Stimulated activated naive CD8-positive, alpha-beta T cell treated with anti-CD3 and anti-CD28 coated beads, Interleukin-15, Interleukin-2, amounts not matched to agents 100 ng/mL and 50 ng/mL, for 24 hours (primary cell): ENCODE measurements around the gene GSK3A.

ENCODE experiments used
- H3K27ac Mint-ChIP-seq: one replicate; pipeline ENCODE4 v1.8.0; 2021; ENCODE audit warnings: mild to moderate bottlenecking, mixed read lengths
- H3K27me3 Mint-ChIP-seq: one replicate; pipeline ENCODE4 v1.8.0; 2021; ENCODE audit warnings: mixed read lengths
- H3K36me3 Mint-ChIP-seq: one replicate; pipeline ENCODE4 v1.8.0; 2021; ENCODE audit warnings: low read depth, mixed read lengths
- H3K4me1 Mint-ChIP-seq: one replicate; pipeline ENCODE4 v1.8.0; 2021; ENCODE audit warnings: low read depth, mixed read lengths
- H3K4me3 Mint-ChIP-seq: one replicate; pipeline ENCODE4 v1.8.0; 2021; ENCODE audit warnings: mild to moderate bottlenecking, mixed read lengths
- H3K9me3 Mint-ChIP-seq: one replicate; pipeline ENCODE4 v1.8.0; 2021; ENCODE audit warnings: mixed read lengths

The GSK3A gene

GRCh38 chr19:42242512-42243409 is at the start of gene GSK3A:
Gene GSK3A (minus strand): TSS chr19:42242602. CDS start chr19:42242465, 137 bp downstream.
- Mint-ChIP-seq H3K9me3 (no peaks in the 10 kb centered on the region), H3K36me3 (peaks cover 22% of the 10 kb centered on the region), H3K4me1 (peaks cover 57% of the 10 kb centered on the region), H3K27ac (peak within 1 kb of the TSS; percentile 98), H3K27me3 (no peaks in the 10 kb centered on the region), H3K4me3 (peak within 1 kb of the TSS; percentile 91)

GRCh38 chr19:42291435-42291810 is 49.0 kb upstream of the GSK3A start:
- Mint-ChIP-seq H3K4me1 (peaks cover 5% of the 10 kb centered on the region), H3K36me3 (peaks cover 14% of the 10 kb centered on the region), H3K4me3 (no peak overlapping the region), H3K27me3 (no peaks in the 10 kb centered on the region), H3K9me3 (no peaks in the 10 kb centered on the region), H3K27ac (no peak overlapping the region)

DNA sequence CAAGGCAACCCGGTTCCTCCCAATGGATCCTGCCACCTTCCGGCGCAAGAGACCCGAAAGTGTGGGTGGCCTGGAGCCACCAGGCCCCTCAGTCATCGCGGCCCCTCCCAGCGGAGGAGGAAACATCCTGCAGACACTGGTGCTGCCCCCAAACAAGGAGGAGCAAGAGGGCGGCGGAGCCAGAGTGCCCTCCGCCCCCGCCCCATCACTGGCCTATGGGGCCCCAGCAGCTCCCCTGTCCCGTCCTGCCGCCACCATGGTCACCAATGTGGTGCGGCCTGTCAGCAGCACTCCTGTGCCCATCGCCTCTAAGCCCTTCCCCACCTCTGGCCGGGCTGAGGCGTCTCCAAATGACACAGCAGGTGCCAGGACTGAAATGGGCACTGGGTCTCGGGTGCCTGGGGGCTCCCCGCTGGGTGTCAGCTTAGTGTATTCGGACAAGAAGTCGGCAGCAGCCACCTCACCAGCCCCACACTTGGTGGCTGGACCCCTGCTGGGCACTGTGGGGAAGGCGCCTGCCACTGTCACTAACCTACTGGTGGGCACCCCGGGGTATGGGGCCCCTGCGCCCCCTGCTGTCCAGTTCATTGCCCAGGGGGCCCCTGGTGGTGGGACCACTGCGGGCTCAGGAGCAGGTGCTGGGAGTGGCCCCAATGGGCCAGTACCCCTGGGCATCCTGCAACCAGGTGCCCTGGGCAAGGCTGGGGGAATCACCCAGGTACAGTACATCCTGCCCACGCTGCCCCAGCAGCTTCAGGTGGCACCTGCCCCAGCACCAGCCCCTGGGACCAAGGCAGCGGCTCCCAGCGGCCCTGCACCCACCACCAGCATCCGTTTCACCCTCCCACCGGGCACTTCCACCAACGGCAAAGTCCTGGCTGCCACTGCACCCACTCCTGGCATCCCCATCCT is 48.4 kb upstream of the GSK3A start:
- no peaks in the 10 kb centered on the region for H3K9me3 Mint-ChIP-seq
- peaks cover 6% of the 10 kb centered on the region for H3K4me1 Mint-ChIP-seq
- H3K36me3 Mint-ChIP-seq, result peaks cover 14% of the 10 kb centered on the region
- no peak overlapping the region for H3K4me3 Mint-ChIP-seq
- no peaks in the 10 kb centered on the region for H3K27me3 Mint-ChIP-seq
- H3K27ac Mint-ChIP-seq, result no peak overlapping the region

- Mint-ChIP-seq H3K27ac (no peak overlapping the region), H3K36me3 (peaks cover 14% of the 10 kb centered on the region), H3K27me3 (no peaks in the 10 kb centered on the region), H3K4me1 (peaks cover 13% of the 10 kb centered on the region), H3K9me3 (no peaks in the 10 kb centered on the region), H3K4me3 (no peak overlapping the region)
These were observed 47.7 kb upstream of the GSK3A start for GRCh38 chr19:42290136-42290522.

GRCh38 chr19:42289556-42290041 is 47.2 kb upstream of the GSK3A start:
- Mint-ChIP-seq H3K36me3 (peaks cover 14% of the 10 kb centered on the region), H3K4me3 (no peak overlapping the region), H3K4me1 (peaks cover 18% of the 10 kb centered on the region), H3K9me3 (no peaks in the 10 kb centered on the region), H3K27me3 (no peaks in the 10 kb centered on the region), H3K27ac (no peak overlapping the region)

- Mint-ChIP-seq H3K36me3 (peaks cover 11% of the 10 kb centered on the region), H3K27ac (no peak overlapping the region), H3K27me3 (no peaks in the 10 kb centered on the region), H3K4me3 (no peak overlapping the region), H3K4me1 (peaks cover 18% of the 10 kb centered on the region), H3K9me3 (no peaks in the 10 kb centered on the region)
These were observed 46.6 kb upstream of the GSK3A start for GRCh38 chr19:42288881-42289555.

DNA sequence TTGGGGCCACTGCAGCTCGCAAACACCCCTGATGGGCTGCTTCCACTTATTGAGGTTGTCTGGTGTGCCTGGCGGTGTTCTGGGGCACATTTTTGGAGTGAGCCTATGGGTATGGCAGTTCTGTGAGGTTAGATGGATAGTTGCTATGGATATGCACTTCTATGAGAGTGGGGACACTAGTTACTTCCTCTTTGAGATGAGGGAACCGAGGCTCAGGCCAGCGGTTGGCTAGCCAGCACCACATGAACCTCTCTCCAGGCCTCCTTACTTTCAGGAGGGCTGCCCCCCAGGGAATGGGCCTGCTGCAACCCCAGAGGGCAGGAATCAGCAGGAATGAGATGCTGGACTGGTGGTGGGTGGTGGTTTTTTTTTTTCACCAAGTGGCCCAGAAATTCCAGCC is 46.0 kb upstream of the GSK3A start:
- Mint-ChIP-seq H3K36me3 (peaks cover 7% of the 10 kb centered on the region), H3K4me1 (peaks cover 18% of the 10 kb centered on the region), H3K9me3 (no peaks in the 10 kb centered on the region), H3K27me3 (no peaks in the 10 kb centered on the region), H3K27ac (no peak overlapping the region), H3K4me3 (no peak overlapping the region)

DNA sequence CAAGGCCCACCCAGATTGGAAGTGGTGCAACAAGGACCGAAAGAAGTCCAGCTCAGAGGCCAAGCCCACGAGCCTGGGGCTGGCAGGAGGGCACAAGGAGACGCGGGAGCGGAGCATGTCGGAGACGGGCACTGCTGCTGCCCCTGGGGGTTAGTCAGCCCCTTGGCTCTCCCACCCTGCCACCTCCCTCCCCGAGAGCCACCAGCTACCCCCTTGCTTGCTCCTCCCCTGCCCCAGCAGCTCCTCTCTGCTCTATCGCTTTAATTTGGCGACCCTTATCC is 45.4 kb upstream of the GSK3A start:
- no peak overlapping the region for H3K4me3 Mint-ChIP-seq
- H3K4me1 Mint-ChIP-seq, result peaks cover 18% of the 10 kb centered on the region
- no peaks in the 10 kb centered on the region for H3K9me3 Mint-ChIP-seq
- peaks cover 4% of the 10 kb centered on the region for H3K36me3 Mint-ChIP-seq
- H3K27me3 Mint-ChIP-seq, result no peaks in the 10 kb centered on the region
- no peak overlapping the region for H3K27ac Mint-ChIP-seq

GRCh38 chr19:42287017-42287826 is 44.8 kb upstream of the GSK3A start:
- Mint-ChIP-seq H3K36me3 (peaks cover 4% of the 10 kb centered on the region), H3K27ac (no peak overlapping the region), H3K4me1 (peaks cover 18% of the 10 kb centered on the region), H3K4me3 (no peak overlapping the region), H3K9me3 (no peaks in the 10 kb centered on the region), H3K27me3 (no peaks in the 10 kb centered on the region)

- H3K4me3 Mint-ChIP-seq, result no peak overlapping the region
- no peak overlapping the region for H3K27ac Mint-ChIP-seq
- peaks cover 18% of the 10 kb centered on the region for H3K4me1 Mint-ChIP-seq
- peaks cover 4% of the 10 kb centered on the region for H3K36me3 Mint-ChIP-seq
- H3K9me3 Mint-ChIP-seq, result no peaks in the 10 kb centered on the region
- H3K27me3 Mint-ChIP-seq, result no peaks in the 10 kb centered on the region
These were observed 44.1 kb upstream of the GSK3A start for GRCh38 chr19:42286349-42287016.

GRCh38 chr19:42285988-42286348 is 43.6 kb upstream of the GSK3A start:
- Mint-ChIP-seq H3K9me3 (no peaks in the 10 kb centered on the region), H3K27me3 (no peaks in the 10 kb centered on the region), H3K4me1 (peaks cover 18% of the 10 kb centered on the region), H3K36me3 (peaks cover 4% of the 10 kb centered on the region), H3K4me3 (peak overlapping the region; percentile 84), H3K27ac (peak overlapping the region; percentile 40)

GRCh38 chr19:42285541-42285941 is 43.1 kb upstream of the GSK3A start:
- H3K4me1 Mint-ChIP-seq, result peaks cover 18% of the 10 kb centered on the region
- peak overlapping the region; percentile 40 for H3K27ac Mint-ChIP-seq
- H3K9me3 Mint-ChIP-seq, result no peaks in the 10 kb centered on the region
- peak overlapping the region; percentile 84 for H3K4me3 Mint-ChIP-seq
- H3K36me3 Mint-ChIP-seq, result peaks cover 4% of the 10 kb centered on the region
- H3K27me3 Mint-ChIP-seq, result no peaks in the 10 kb centered on the region

DNA sequence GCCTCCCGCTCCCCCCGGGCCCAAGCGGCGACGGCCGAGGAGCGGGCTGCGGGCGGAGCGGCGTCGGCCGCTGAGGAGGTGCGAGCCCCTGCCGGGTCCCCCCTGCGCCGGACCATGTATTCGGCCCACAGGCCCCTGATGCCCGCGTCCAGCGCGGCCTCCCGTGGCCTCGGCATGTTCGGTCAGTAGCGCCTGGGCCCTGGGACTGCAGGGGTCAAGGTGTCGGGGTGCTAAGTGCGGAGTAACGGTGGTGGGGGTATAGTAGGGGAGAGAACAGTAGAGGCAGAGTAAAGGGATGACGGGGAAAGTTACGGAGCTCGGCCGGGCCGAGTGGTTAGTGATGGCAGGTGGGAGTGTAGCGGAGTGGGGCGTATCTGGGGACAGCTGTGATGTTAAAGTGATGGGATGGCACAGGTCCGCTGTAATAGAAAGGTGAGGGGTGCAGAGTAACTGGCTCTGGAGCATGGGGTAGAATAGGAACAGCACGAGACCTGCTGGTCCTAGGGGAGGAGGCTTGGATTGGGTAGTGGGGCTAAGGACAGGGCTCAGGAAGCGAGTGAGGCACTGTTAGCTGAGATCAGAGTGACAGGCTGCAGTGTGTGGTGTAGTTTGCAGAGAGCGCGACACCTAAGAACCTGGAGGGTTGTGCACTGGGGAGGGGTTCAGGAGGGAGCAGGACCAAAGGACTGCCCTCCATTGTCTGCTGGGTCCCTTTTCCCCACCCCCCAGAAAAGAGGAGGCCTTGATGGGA is 42.4 kb upstream of the GSK3A start:
- H3K4me1 Mint-ChIP-seq, result peaks cover 18% of the 10 kb centered on the region
- no peaks in the 10 kb centered on the region for H3K27me3 Mint-ChIP-seq
- peak overlapping the region; percentile 84 for H3K4me3 Mint-ChIP-seq
- H3K9me3 Mint-ChIP-seq, result no peaks in the 10 kb centered on the region
- H3K36me3 Mint-ChIP-seq, result peaks cover 3% of the 10 kb centered on the region
- H3K27ac Mint-ChIP-seq, result peak overlapping the region; percentile 85
